Activated CD8-positive, alpha-beta T cell treated with anti-CD3 and anti-CD28 coated beads, Interleukin-2, amount 10 ng/mL, durations not matched to agents 7 days and 5 days (primary cell): ENCODE results near the gene KRTAP10-9. TPM values are rescaled to one million over a fixed set of nuclear protein-coding genes. Genes with fewer than 3 reads are reported as not detected.
"Not testable (repeated sequence)": the region's sequence is repeated elsewhere in the genome, so short reads cannot be mapped to it uniquely, and the experiment has no call there.

ENCODE experiments used
- ATAC-seq: fragments of 150-1000 bp; cut with Tn5 transposase; one replicate; pipeline ENCODE4 v1.10.0; 2021; ENCODE audit warnings: moderate library complexity
- CTCF ChIA-PET: fragments of 350-600 bp; sonication (Branson Sonifier 250); formaldehyde crosslinking; loops from one replicate; lab custom pipeline; 2021; ENCODE audit warnings: antibody characterized with exemption; lab: Charles Lee
- POLR2A ChIA-PET: fragments of 350-600 bp; sonication (Branson Sonifier 250); formaldehyde crosslinking; loops from one replicate; lab custom pipeline; 2021; ENCODE audit warnings: antibody characterized with exemption; lab: Charles Lee
- DNase-seq: peaks from one replicate; pipeline ENCODE4 v3.0.0-alpha.2; 2020
- H3K27ac Mint-ChIP-seq: one replicate; pipeline ENCODE4 v1.8.0; 2021; ENCODE audit warnings: mild to moderate bottlenecking, mixed read lengths
- H3K27me3 Mint-ChIP-seq: one replicate; pipeline ENCODE4 v1.8.0; 2021; ENCODE audit warnings: low read depth, mixed read lengths
- H3K36me3 Mint-ChIP-seq: one replicate; pipeline ENCODE4 v1.8.0; 2021; ENCODE audit warnings: low read depth, mixed read lengths
- H3K4me1 Mint-ChIP-seq: one replicate; pipeline ENCODE4 v1.8.0; 2021; ENCODE audit warnings: low read depth, mixed read lengths
- H3K4me3 Mint-ChIP-seq: one replicate; pipeline ENCODE4 v1.8.0; 2021; ENCODE audit warnings: mild to moderate bottlenecking, mixed read lengths
- H3K9me3 Mint-ChIP-seq: one replicate; pipeline ENCODE4 v1.8.0; 2022; ENCODE audit warnings: mixed read lengths; ENCODE audit not compliant: insufficient read depth
- total RNA-seq, 2 experiments: library from RNA; stranded (reverse); gene quantifications; one replicate each; pipeline ENCODE4 v1.2.3, GENCODE V29; 2021

Gene KRTAP10-9
- total RNA-seq, 2 experiments from 2014 or later: not detected

GRCh38 chr21:44637018-44637850 lies 10.3 kb downstream of the KRTAP10-9 start, which contains the start of gene KRTAP10-10:
Gene KRTAP10-10, plus strand, starts transcription at chr21:44637356. Its CDS starts 62 bp downstream, at chr21:44637418.
- H3K27me3 Mint-ChIP-seq: peaks cover 15% of the 10 kb centered on the region
- peaks cover 4% of the 10 kb centered on the region for H3K36me3 Mint-ChIP-seq
- H3K9me3 Mint-ChIP-seq: peaks cover 44% of the 10 kb centered on the region
- ATAC-seq (no peak), DNase-seq (no peak)
- CTCF ChIA-PET: no interaction called here
- no peak within 1 kb of the TSS for H3K27ac Mint-ChIP-seq
- H3K4me3 Mint-ChIP-seq: no peak within 1 kb of the TSS
- POLR2A ChIA-PET: no interaction called here
- no peaks in the 10 kb centered on the region for H3K4me1 Mint-ChIP-seq

DNA sequence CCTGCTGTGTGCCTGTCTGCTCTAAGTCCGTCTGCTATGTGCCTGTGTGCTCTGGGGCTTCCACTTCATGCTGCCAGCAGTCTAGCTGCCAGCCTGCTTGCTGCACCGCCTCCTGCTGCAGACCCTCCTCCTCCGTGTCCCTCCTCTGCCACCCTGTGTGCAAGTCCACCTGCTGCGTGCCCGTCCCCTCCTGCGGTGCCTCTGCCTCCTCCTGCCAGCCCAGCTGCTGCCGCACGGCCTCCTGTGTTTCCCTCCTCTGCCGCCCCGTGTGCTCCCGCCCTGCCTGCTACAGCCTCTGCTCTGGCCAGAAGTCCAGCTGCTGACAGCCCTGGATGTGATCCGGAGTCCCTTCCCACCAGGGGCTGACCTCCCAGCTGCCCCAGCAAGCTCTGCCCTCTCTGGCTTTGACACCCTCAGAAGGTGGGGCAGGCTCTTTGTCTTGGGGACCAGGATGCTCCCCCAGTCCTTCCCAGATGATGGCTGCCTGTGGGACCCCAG lies 11.0 kb downstream of the KRTAP10-9 start:
- H3K27me3 Mint-ChIP-seq: peaks cover 15% of the 10 kb centered on the region
- H3K4me1 Mint-ChIP-seq, CTCF ChIA-PET, H3K4me3 Mint-ChIP-seq, DNase-seq, POLR2A ChIA-PET, ATAC-seq, H3K27ac Mint-ChIP-seq, H3K36me3 Mint-ChIP-seq: not testable (repeated sequence)
- peaks cover 45% of the 10 kb centered on the region for H3K9me3 Mint-ChIP-seq

DNA sequence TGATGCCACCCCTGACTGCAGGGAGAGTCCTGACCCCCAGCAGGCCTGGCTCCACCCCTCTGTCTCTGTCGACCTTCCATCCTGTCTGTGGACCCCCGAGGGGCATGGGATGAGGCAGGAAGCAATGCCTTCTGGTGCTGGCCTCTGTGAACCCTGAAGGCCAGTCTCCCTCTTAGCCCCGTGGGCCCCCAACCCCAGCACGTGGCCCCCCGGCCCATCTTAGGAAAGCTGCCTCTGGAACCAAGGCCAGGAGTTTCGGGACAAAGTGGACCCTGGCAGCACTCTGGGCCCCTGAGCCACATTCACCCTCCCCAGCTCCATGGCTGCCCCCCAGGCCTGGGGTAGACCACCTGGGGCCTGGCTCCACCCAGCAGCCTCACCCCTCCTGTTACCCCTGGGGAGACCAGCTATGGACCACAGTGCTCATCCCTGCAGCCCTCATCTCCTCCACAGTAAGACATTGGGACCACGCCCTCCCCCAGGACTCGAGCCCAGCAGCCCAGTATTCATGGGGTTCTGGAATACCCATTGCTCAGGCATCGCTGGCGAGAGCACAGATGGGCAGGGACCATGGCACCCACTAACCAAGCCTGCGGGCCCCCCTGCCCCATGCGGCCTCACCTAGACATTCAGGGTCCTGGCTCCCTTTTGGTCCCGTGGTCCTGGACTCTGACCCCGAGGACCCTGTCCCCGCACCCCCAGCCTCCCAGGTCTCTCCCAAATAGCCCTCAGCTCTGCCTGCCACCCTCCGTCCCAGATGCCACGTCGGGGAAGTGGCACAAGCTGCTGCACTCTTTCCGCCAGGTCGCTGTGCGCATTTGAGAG lies 11.8 kb downstream of the KRTAP10-9 start:
- DNase-seq: peak; percentile 13
- ATAC-seq, H3K27ac Mint-ChIP-seq, H3K4me3 Mint-ChIP-seq, H3K36me3 Mint-ChIP-seq, H3K4me1 Mint-ChIP-seq, CTCF ChIA-PET: not testable (repeated sequence)
- Mint-ChIP-seq H3K27me3 (peaks cover 13% of the 10 kb centered on the region), H3K9me3 (peaks cover 45% of the 10 kb centered on the region)
- POLR2A ChIA-PET: interaction anchor here (0.6 kb wide), 1 partner anchor 48 kb away, joined by 3 read pairs; no protein-coding TSS in a partner anchor

DNA sequence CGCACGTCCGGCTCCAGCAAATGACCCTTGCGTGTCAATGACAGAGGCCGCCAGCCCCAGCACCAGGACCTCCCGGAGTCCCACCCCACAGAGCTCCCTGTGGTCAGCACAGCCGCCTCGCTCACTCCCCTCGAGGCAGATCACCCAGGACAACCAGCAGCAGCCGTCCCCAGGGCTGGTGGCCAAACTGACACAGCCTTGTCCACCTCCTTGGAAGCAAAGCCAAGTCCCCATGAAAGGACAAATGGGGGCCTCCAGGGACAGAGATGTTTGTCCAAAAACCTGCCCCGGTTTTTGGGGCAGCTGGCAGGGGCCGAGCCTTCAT lies 12.4 kb downstream of the KRTAP10-9 start:
- peaks cover 2% of the 10 kb centered on the region for H3K36me3 Mint-ChIP-seq
- ChIA-PET POLR2A (interaction anchor here (0.6 kb wide), 1 partner anchor 48 kb away, joined by 3 read pairs; no protein-coding TSS in a partner anchor), CTCF (no interaction called here)
- peaks cover 11% of the 10 kb centered on the region for H3K27me3 Mint-ChIP-seq
- H3K4me1 Mint-ChIP-seq: no peaks in the 10 kb centered on the region
- peaks cover 44% of the 10 kb centered on the region for H3K9me3 Mint-ChIP-seq
- no peak overlapping the region for H3K27ac Mint-ChIP-seq
- H3K4me3 Mint-ChIP-seq: no peak overlapping the region
- ATAC-seq: no peak
- no peak for DNase-seq

DNA sequence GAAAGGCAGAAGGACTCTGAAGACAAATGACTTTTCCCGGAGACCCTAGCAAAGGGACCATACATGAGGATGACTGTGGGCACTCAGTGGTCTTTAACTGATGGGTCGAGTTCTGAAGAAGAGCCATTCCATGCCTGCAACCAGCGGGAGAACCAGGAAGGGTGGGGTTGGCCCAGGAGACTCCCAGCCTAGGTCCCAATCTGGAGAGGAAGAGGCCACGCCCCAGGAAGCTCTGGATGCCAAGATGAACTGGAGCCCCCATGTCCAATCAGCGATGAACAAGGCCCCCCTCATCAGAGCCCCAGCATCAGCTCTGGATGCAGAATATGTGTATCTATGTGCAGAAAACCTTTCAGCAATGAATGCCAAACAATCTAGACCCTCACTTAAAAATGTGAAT lies 13.9 kb downstream of the KRTAP10-9 start:
- POLR2A ChIA-PET: interaction anchor here (0.6 kb wide), 1 partner anchor 10 kb away, joined by 3 read pairs; no protein-coding TSS in a partner anchor
- no peak for ATAC-seq

DNA sequence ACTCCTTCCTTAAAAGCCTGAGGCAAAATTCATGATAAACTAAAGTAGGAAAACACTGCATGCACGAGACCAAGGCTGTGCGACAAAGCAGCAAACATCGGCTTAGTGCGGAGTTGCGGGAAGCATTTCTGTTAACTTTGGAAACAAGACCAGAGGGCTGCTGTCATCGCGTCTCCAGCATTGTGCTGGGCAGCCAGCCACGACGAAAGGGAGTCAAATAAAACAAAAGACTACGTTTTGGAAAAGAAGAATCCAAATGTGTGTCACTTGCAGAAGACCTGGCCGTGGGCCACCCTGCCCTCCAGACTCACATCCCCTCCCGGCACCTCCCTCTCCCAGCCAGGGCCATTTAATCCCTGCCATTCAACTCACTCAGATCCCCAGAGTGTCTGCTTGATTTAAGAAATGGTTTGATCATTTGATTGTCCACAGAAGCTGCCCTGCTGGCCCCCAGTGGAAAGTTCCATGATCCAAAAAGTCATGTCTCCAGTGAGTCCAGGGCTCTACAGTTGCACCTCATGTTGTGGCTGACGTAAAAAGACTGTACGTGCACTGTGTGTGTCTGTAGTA lies 16.9 kb downstream of the KRTAP10-9 start:
- Mint-ChIP-seq H3K4me1 (no peaks in the 10 kb centered on the region), H3K27ac (no peak overlapping the region), H3K36me3 (peaks cover 10% of the 10 kb centered on the region), H3K9me3 (peaks cover 50% of the 10 kb centered on the region), H3K27me3 (peaks cover 5% of the 10 kb centered on the region), H3K4me3 (no peak overlapping the region)
- CTCF ChIA-PET: no interaction called here
- DNase-seq: peak; percentile 13
- POLR2A ChIA-PET: no interaction called here
- no peak for ATAC-seq

More for the DNA sequence above, 13.9 kb downstream of the KRTAP10-9 start:
- H3K27me3 Mint-ChIP-seq: peaks cover 5% of the 10 kb centered on the region
- no peaks in the 10 kb centered on the region for H3K4me1 Mint-ChIP-seq
- CTCF ChIA-PET: no interaction called here
- H3K4me3 Mint-ChIP-seq: no peak overlapping the region
- H3K36me3 Mint-ChIP-seq: peaks cover 8% of the 10 kb centered on the region
- H3K27ac Mint-ChIP-seq: no peak overlapping the region
- peak; percentile 7 for DNase-seq
- peaks cover 50% of the 10 kb centered on the region for H3K9me3 Mint-ChIP-seq

DNA sequence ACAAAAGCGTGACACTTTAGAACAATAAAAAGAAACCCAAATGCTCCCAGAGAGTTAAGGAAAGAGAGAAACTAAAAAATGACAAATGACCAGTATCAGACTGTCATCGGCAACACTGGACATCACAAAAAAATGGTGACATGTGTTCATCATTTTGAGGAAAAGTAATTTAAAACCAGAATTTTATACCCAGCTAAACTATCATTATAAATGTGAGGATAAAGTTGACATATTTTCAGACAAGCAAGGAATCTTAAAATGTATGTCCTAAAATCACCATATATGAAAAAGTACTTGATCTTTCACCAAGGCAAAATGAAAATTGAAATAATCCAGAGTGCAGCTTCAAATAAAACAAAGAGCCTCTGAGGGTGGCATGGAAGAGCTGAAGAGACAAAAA lies 18.0 kb downstream of the KRTAP10-9 start:
- CTCF ChIA-PET: interaction anchor here (1.4 kb wide), 1 partner anchor 10 kb away, joined by 4 read pairs; the partner anchor contains the start of gene KRTAP12-4
- H3K27me3 Mint-ChIP-seq: peaks cover 5% of the 10 kb centered on the region
- DNase-seq (no peak), ATAC-seq (no peak)
- H3K9me3 Mint-ChIP-seq: peaks cover 48% of the 10 kb centered on the region
- H3K27ac Mint-ChIP-seq: no peak overlapping the region
- POLR2A ChIA-PET: no interaction called here
- H3K4me1 Mint-ChIP-seq: no peaks in the 10 kb centered on the region
- H3K4me3 Mint-ChIP-seq: no peak overlapping the region
- peaks cover 10% of the 10 kb centered on the region for H3K36me3 Mint-ChIP-seq

DNA sequence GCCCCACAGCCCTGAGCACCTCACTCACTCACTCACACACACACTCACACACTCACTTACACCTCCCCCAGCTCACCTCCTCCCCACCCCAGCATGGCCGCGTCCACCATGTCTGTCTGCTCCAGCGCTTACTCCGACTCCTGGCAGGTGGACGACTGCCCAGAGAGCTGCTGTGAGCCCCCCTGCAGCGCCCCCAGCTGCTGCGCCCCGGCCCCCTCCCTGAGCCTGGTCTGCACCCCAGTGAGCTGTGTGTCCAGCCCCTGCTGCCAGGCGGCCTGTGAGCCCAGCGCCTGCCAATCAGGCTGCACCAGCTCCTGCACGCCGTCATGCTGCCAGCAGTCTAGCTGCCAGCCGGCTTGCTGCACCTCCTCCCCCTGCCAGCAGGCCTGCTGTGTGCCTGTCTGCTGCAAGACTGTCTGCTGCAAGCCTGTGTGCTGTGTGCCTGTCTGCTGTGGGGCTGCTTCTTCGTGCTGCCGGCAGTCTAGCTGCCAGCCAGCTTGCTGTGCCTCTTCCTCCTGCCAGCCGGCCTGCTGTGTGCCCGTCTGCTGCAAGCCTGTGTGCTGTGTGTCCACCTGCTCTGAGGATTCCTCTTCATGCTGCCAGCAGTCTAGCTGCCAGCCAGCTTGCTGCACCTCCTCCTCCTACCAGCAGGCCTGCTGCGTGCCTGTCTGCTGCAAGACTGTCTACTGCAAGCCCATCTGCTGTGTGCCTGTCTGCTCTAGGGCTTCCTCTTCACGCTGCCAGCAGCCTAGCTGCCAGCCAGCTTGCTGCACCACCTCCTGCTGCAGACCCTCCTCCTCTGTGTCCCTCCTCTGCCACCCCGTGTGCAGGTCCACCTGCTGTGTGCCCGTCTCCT lies 19.7 kb downstream of the KRTAP10-9 start, which contains the start of gene KRTAP10-11:
Gene KRTAP10-11 (plus strand): TSS at position 49 of the 856 bp plus-strand sequence. CDS start 45 bp downstream, at position 94.
- DNase-seq, ATAC-seq, H3K4me1 Mint-ChIP-seq, H3K4me3 Mint-ChIP-seq, H3K27me3 Mint-ChIP-seq: not testable (repeated sequence)
- Mint-ChIP-seq H3K36me3 (peaks cover 10% of the 10 kb centered on the region), H3K27ac (peak within 1 kb of the TSS; percentile 60), H3K9me3 (peaks cover 32% of the 10 kb centered on the region)
- POLR2A ChIA-PET: interaction anchor here (1.2 kb wide), 1 partner anchor 9 kb away, joined by 3 read pairs; no protein-coding TSS in a partner anchor
- CTCF ChIA-PET: interaction anchor here (1.1 kb wide), 1 partner anchor 12 kb away, joined by 3 read pairs; no protein-coding TSS in a partner anchor

- peak overlapping the region; percentile 60 for H3K27ac Mint-ChIP-seq
- no peak overlapping the region for H3K4me3 Mint-ChIP-seq
- CTCF ChIA-PET: interaction anchor here (1.1 kb wide), 1 partner anchor 11 kb away, joined by 3 read pairs; no protein-coding TSS in a partner anchor
- H3K27me3 Mint-ChIP-seq: no peaks in the 10 kb centered on the region
- POLR2A ChIA-PET: no interaction called here
- peaks cover 10% of the 10 kb centered on the region for H3K36me3 Mint-ChIP-seq
- ATAC-seq (no peak), DNase-seq (peak; percentile 16)
- H3K9me3 Mint-ChIP-seq: peaks cover 26% of the 10 kb centered on the region
- peaks cover 4% of the 10 kb centered on the region for H3K4me1 Mint-ChIP-seq
These were observed 20.3 kb downstream of the KRTAP10-9 start for GRCh38 chr21:44647222-44647552.

DNA sequence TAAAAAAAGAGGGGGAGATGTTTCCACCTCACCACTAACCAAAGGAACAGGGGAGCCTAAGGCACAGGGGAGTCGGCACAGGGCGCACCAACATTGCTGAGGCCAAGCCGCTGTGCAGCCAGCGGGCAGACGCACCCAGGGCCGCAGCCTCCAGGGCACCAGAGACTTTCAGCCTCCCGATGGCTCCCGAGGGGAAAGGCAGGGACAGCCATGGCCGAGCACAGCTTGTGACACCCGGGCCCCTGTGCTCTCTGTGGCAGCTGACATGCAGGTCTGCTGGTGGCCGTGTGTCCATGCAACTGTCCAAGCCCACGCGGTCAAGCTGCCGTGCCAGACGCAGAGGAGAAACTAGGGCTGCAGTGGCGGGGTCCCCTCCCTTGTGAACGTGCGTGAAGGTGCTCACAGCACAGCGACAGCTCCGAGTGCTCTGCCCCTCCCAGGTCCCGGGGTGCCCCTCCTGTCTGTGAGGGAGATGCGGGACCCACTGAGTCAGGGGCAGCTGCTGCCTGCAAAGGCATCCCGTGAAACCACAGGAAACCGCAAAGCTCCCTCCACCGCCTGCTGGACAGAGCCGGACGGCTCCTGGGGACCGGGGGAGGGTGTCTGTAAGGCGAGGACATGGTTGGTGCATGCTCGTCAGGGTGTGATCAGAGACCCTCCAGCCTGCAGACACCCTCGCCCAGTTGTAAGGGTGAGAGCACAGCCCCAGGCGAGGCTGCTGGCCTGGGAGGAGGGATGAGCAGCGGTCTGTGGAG lies 21.8 kb downstream of the KRTAP10-9 start:
- Mint-ChIP-seq H3K27ac (no peak overlapping the region), H3K4me3 (no peak overlapping the region), H3K36me3 (peaks cover 16% of the 10 kb centered on the region), H3K9me3 (peaks cover 22% of the 10 kb centered on the region), H3K4me1 (peaks cover 8% of the 10 kb centered on the region), H3K27me3 (no peaks in the 10 kb centered on the region)
- POLR2A ChIA-PET: no interaction called here
- CTCF ChIA-PET: no interaction called here
- DNase-seq (peak; percentile 16), ATAC-seq (no peak)
